Measurements from ENCODE around the gene GGT5. TPM values are rescaled to one million over a fixed set of nuclear protein-coding genes. Genes with fewer than 3 reads are reported as not detected.

The GGT5 gene
- total and polyA plus RNA-seq, 2 experiments from 2014 or later, result 0.21 to 3.6 TPM

DNA sequence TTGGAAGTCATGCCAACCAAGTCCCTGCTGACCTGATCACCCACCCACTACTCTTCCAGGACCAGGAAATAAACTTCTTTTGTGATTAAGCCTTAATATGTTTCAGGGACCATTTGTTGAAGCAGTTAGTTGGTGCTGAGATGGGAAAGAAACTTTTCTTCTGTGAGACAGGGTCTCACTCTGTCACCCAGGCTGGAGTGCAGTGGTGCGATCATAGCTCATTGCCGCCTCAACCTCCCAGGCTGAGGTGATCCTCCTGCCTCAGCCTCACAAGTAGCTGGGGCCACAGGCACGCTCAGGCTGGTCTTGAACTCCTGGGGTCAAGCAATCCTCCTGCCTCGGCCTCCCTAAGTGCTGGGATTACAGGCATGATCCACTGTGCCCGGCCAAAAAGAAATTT is 53.0 kb downstream of the GGT5 start:
- DNase-seq (ENCODE audit: low read depth in 1 of 2, low spot score in 1 of 2), result no peak
- no peaks in the 10 kb centered on the region for H3K27me3 ChIP-seq
- H3K36me3 ChIP-seq, result no peaks in the 10 kb centered on the region
- no peaks in the 10 kb centered on the region for H3K4me1 ChIP-seq (ENCODE audit: low read depth)
- H3K4me3 ChIP-seq, result no peak overlapping the region
- H3K27ac ChIP-seq, result no peak overlapping the region
- TF ChIP-seq, protein P1, sequence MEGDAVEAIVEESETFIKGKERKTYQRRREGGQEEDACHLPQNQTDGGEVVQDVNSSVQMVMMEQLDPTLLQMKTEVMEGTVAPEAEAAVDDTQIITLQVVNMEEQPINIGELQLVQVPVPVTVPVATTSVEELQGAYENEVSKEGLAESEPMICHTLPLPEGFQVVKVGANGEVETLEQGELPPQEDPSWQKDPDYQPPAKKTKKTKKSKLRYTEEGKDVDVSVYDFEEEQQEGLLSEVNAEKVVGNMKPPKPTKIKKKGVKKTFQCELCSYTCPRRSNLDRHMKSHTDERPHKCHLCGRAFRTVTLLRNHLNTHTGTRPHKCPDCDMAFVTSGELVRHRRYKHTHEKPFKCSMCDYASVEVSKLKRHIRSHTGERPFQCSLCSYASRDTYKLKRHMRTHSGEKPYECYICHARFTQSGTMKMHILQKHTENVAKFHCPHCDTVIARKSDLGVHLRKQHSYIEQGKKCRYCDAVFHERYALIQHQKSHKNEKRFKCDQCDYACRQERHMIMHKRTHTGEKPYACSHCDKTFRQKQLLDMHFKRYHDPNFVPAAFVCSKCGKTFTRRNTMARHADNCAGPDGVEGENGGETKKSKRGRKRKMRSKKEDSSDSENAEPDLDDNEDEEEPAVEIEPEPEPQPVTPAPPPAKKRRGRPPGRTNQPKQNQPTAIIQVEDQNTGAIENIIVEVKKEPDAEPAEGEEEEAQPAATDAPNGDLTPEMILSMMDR (IDR thresholded peaks at IDR 0.05; ENCODE audit: low read depth, low read length), result no peak
- no peaks in the 10 kb centered on the region for H3K9me3 ChIP-seq (ENCODE audit: low read depth)

GRCh38 chr22:24191381-24191841 is 53.5 kb downstream of the GGT5 start:
- H3K9me3 ChIP-seq (ENCODE audit: low read depth), result no peaks in the 10 kb centered on the region
- H3K36me3 ChIP-seq, result no peaks in the 10 kb centered on the region
- TF ChIP-seq, protein P1 (IDR thresholded peaks at IDR 0.05; ENCODE audit: low read depth, low read length), result no peak
- no peak overlapping the region for H3K4me3 ChIP-seq
- DNase-seq (ENCODE audit: low read depth in 1 of 2, low spot score in 1 of 2), result no peak
- no peak overlapping the region for H3K27ac ChIP-seq
- H3K27me3 ChIP-seq, result no peaks in the 10 kb centered on the region
- H3K4me1 ChIP-seq (ENCODE audit: low read depth), result no peaks in the 10 kb centered on the region

GRCh38 chr22:24190596-24191208 is 54.2 kb downstream of the GGT5 start:
- Histone ChIP-seq H3K36me3 (no peaks in the 10 kb centered on the region), H3K27me3 (no peaks in the 10 kb centered on the region), H3K27ac (no peak overlapping the region), H3K4me1 (ENCODE audit: low read depth) (no peaks in the 10 kb centered on the region), H3K4me3 (no peak overlapping the region), H3K9me3 (ENCODE audit: low read depth) (no peaks in the 10 kb centered on the region)
- TF ChIP-seq, protein P1 (IDR thresholded peaks at IDR 0.05; ENCODE audit: low read depth, low read length), result no peak
- no peak for DNase-seq (ENCODE audit: low read depth in 1 of 2, low spot score in 1 of 2)

GRCh38 chr22:24190159-24190540 is 54.7 kb downstream of the GGT5 start:
- H3K36me3 ChIP-seq, result no peaks in the 10 kb centered on the region
- no peaks in the 10 kb centered on the region for H3K9me3 ChIP-seq (ENCODE audit: low read depth)
- no peaks in the 10 kb centered on the region for H3K27me3 ChIP-seq
- DNase-seq (ENCODE audit: low read depth in 1 of 2, low spot score in 1 of 2), result no peak
- H3K4me3 ChIP-seq, result no peak overlapping the region
- no peak overlapping the region for H3K27ac ChIP-seq
- H3K4me1 ChIP-seq (ENCODE audit: low read depth), result no peaks in the 10 kb centered on the region
- TF ChIP-seq, protein P1 (IDR thresholded peaks at IDR 0.05; ENCODE audit: low read depth, low read length), result no peak

GRCh38 chr22:24189249-24190158 is 55.4 kb downstream of the GGT5 start:
- H3K4me1 ChIP-seq (ENCODE audit: low read depth), result no peaks in the 10 kb centered on the region
- H3K4me3 ChIP-seq, result no peak overlapping the region
- no peak overlapping the region for H3K27ac ChIP-seq
- TF ChIP-seq, protein P1 (IDR thresholded peaks at IDR 0.05; ENCODE audit: low read depth, low read length), result peak; percentile 94
- DNase-seq (ENCODE audit: low read depth in 1 of 2, low spot score in 1 of 2), result peak; percentile 77 to 81
- H3K9me3 ChIP-seq (ENCODE audit: low read depth), result no peaks in the 10 kb centered on the region
- H3K27me3 ChIP-seq, result no peaks in the 10 kb centered on the region
- no peaks in the 10 kb centered on the region for H3K36me3 ChIP-seq

All from cardiac muscle cell (in vitro differentiated cells and primary cell).